Mucosa of descending colon (tissue), 3 donors: ENCODE data around the gene SLAIN1. TPM values are rescaled to one million over a fixed set of nuclear protein-coding genes. Genes with fewer than 3 reads are reported as not detected.

Experiments
- ATAC-seq: fragments of 200-7000 bp; cut with Tn5 transposase; one replicate; pipeline ENCODE4 v1.9.1; 2020; ENCODE audit warnings: mild to moderate bottlenecking, moderate library complexity
- DNase-seq, 3 donors: peaks; one replicate each; pipeline ENCODE4 v3.0.0-alpha.2; 2020
- H3K36me3 ChIP-seq: fragments of 200-600 bp; one replicate; pipeline ENCODE4 v1.8.0; 2021; ENCODE audit warnings: low read depth, mild to moderate bottlenecking
- H3K4me1 ChIP-seq: fragments of 200-600 bp; one replicate; pipeline ENCODE4 v1.8.0; 2021; ENCODE audit warnings: low read depth, mild to moderate bottlenecking
- H3K4me3 ChIP-seq: fragments of 200-600 bp; one replicate; pipeline ENCODE4 v1.8.0; 2021; ENCODE audit warnings: mild to moderate bottlenecking
- H3K9me3 ChIP-seq: fragments of 200-600 bp; one replicate; pipeline ENCODE4 v1.8.0; 2021; ENCODE audit warnings: mild to moderate bottlenecking
- CTCF ChIP-seq: fragments of 200-600 bp; IDR thresholded peaks from one replicate; pipeline ENCODE4 v1.8.0; 2022; ENCODE audit warnings: antibody characterized with exemption, mild to moderate bottlenecking
- intact Hi-C, 2 donors: fragments of 100-400 bp; cut with DNase I in 1 of 2; cut with micrococcal nuclease in 1 of 2; formaldehyde crosslinking; loops; one replicate each; pipeline versions ENCODE4 v1.11.0 to v1.11.1; 2022; cut with DNase I, micrococcal nuclease
- total RNA-seq, 3 donors: library from RNA; stranded (reverse); fragmentation: NEBNext Ultra II Directional in 2 of 3; extraction: Animal tissue kit (Norgen Biotek cat#: 25700) in 2 of 3; gene quantifications; one replicate each; pipeline versions ENCODE4 v1.2.1 to v1.2.4, GENCODE V29; 2021 to 2023
- donor health status: DM: no; HTN: no; CAD: no; lungs with moderate emphysema.
- donor health status: DM: no; HTN: no; CAD: no.
- donor health status: DM: no; HTN: yes; CAD: no.

SLAIN1 gene
- total RNA-seq, 3 donors from 2014 or later, result 1.6 to 10.3 (median 2.9) TPM

GRCh38 chr13:77767413-77767812, 69.9 kb downstream of the SLAIN1 start:
- Histone ChIP-seq H3K9me3 (no peaks in the 10 kb centered on the region), H3K36me3 (no peaks in the 10 kb centered on the region), H3K4me3 (no peak overlapping the region), H3K4me1 (no peaks in the 10 kb centered on the region)
- TF ChIP-seq CTCF, result no peak
- DNase-seq (no peak), ATAC-seq (no peak)
- intact Hi-C loops, result no loop called here

GRCh38 chr13:77774181-77774580, 76.7 kb downstream of the SLAIN1 start:
- intact Hi-C loops, result loop anchor here in 1 of 2 donors (5.0 kb wide), 1 partner anchor 348 kb away; no protein-coding TSS in a partner anchor
- Histone ChIP-seq H3K36me3 (no peaks in the 10 kb centered on the region), H3K9me3 (no peaks in the 10 kb centered on the region), H3K4me3 (no peak overlapping the region), H3K4me1 (no peaks in the 10 kb centered on the region)
- no peak for DNase-seq
- no peak for TF ChIP-seq CTCF
- ATAC-seq, result no peak

GRCh38 chr13:77776704-77777103, 79.2 kb downstream of the SLAIN1 start:
- Histone ChIP-seq H3K9me3 (no peaks in the 10 kb centered on the region), H3K36me3 (no peaks in the 10 kb centered on the region), H3K4me1 (no peaks in the 10 kb centered on the region), H3K4me3 (no peak overlapping the region)
- intact Hi-C loops, result no loop called here
- DNase-seq (no peak), ATAC-seq (no peak)
- TF ChIP-seq CTCF, result no peak

- Histone ChIP-seq H3K4me3 (no peak overlapping the region), H3K4me1 (no peaks in the 10 kb centered on the region), H3K36me3 (no peaks in the 10 kb centered on the region), H3K9me3 (no peaks in the 10 kb centered on the region)
- DNase-seq, result peak in 1 of 3 donors; percentile 52
- TF ChIP-seq CTCF, result peak; percentile 36
- intact Hi-C loops, result loop anchor here in 1 of 2 donors (5.0 kb wide), 1 partner anchor 343 kb away; no protein-coding TSS in a partner anchor
- peak; percentile 80 for ATAC-seq
Measured at GRCh38 chr13:77779552-77780272, 82.2 kb downstream of the SLAIN1 start.

GRCh38 chr13:77781808-77782207, 84.3 kb downstream of the SLAIN1 start:
- ATAC-seq (no peak), DNase-seq (no peak)
- Histone ChIP-seq H3K36me3 (no peaks in the 10 kb centered on the region), H3K4me3 (no peak overlapping the region), H3K9me3 (no peaks in the 10 kb centered on the region), H3K4me1 (no peaks in the 10 kb centered on the region)
- intact Hi-C loops, result loop anchor here in 1 of 2 donors (5.0 kb wide), 1 partner anchor 340 kb away; no protein-coding TSS in a partner anchor
- TF ChIP-seq CTCF, result no peak
